Mesendoderm (in vitro differentiated cells): ENCODE measurements around the gene AK4.

Experiments used
- DNase-seq: peaks from one replicate; pipeline ENCODE4 v3.0.0; 2013
- H2AK5ac ChIP-seq: 2 replicates; pipeline ENCODE4 v1.6.1; 2013; ENCODE audit warnings: low read length, inconsistent platforms
- H2BK120ac ChIP-seq: 2 replicates; pipeline ENCODE4 v1.6.1; 2013; ENCODE audit warnings: low read depth, mild to moderate bottlenecking, low read length, moderate library complexity, mixed read lengths
- H2BK15ac ChIP-seq: replicated peaks from 2 replicates; pipeline ENCODE4 v1.6.1; 2013; ENCODE audit warnings: low read depth, mild to moderate bottlenecking, moderate library complexity
- H2BK5ac ChIP-seq: 2 replicates; pipeline ENCODE4 v1.6.1; 2013; ENCODE audit warnings: low read length, inconsistent platforms
- H3K18ac ChIP-seq: 2 replicates; pipeline ENCODE4 v1.6.1; 2013; ENCODE audit warnings: mild to moderate bottlenecking, low read length, mixed read lengths
- H3K23ac ChIP-seq: one replicate; pipeline ENCODE4 v1.6.1; 2013; ENCODE audit warnings: low read length
- H3K27ac ChIP-seq: 2 replicates; pipeline ENCODE4 v1.5.1; 2013; ENCODE audit warnings: low read depth, mild to moderate bottlenecking, inconsistent platforms, low read length, moderate library complexity
- H3K27me3 ChIP-seq: 2 replicates; pipeline ENCODE4 v1.6.1; 2013; ENCODE audit warnings: low read length, control low read depth, mild to moderate bottlenecking, inconsistent platforms; ENCODE audit not compliant: insufficient read depth, poor library complexity
- H3K36me3 ChIP-seq: 2 replicates; pipeline ENCODE4 v1.6.1; 2013; ENCODE audit warnings: low read length, inconsistent platforms; ENCODE audit not compliant: control insufficient read depth, insufficient read depth
- H3K4ac ChIP-seq: one replicate; pipeline ENCODE4 v1.6.1; 2013; ENCODE audit warnings: low read depth, mild to moderate bottlenecking, low read length, moderate library complexity
- H3K4me1 ChIP-seq: 2 replicates; pipeline ENCODE4 v1.6.1; 2013; ENCODE audit warnings: low read depth, low read length, inconsistent platforms; ENCODE audit not compliant: control insufficient read depth
- H3K4me2 ChIP-seq: 2 replicates; pipeline ENCODE4 v1.6.1; 2013; ENCODE audit warnings: low read length
- H3K4me3 ChIP-seq: 2 replicates; pipeline ENCODE4 v1.5.1; 2013; ENCODE audit warnings: mild to moderate bottlenecking, low read length
- H3K56ac ChIP-seq: one replicate; pipeline ENCODE4 v1.6.1; 2013; ENCODE audit warnings: low read length
- H3K79me1 ChIP-seq: 2 replicates; pipeline ENCODE4 v1.6.1; 2013; ENCODE audit warnings: low read length, inconsistent platforms
- H3K79me2 ChIP-seq: 2 replicates; pipeline ENCODE4 v1.6.1; 2013; ENCODE audit warnings: mild to moderate bottlenecking, low read length; ENCODE audit not compliant: control insufficient read depth, insufficient read depth
- H3K9ac ChIP-seq: 2 replicates; pipeline ENCODE4 v1.6.1; 2013; ENCODE audit warnings: low read length, inconsistent platforms
- H4K5ac ChIP-seq: one replicate; pipeline ENCODE4 v1.6.1; 2013; ENCODE audit warnings: low read length
- H4K8ac ChIP-seq: one replicate; pipeline ENCODE4 v1.6.1; 2013; ENCODE audit warnings: low read depth, mild to moderate bottlenecking, control low read depth, low read length, moderate library complexity
- WGBS: extraction: QIAGEN DNeasy Blood & Tissue Kit; methylation state at CpG from one replicate; pipeline ENCODE4 v1.1.7; 2013; ENCODE audit warnings: low lambda C conversion rate, missing lambda C conversion rate; ENCODE audit not compliant: insufficient coverage; ENCODE audit errors: extremely low coverage; 5-methylcytosine and 5-hydroxymethylcytosine counted together

Gene AK4

GRCh38 chr1:65193129-65193695 lies 45.2 kb downstream of the AK4 start:
- Histone ChIP-seq H2AK5ac (no peak overlapping the region), H2BK5ac (no peak overlapping the region), H2BK120ac (no peak overlapping the region), H3K4me2 (no peak overlapping the region), H4K5ac (no peak overlapping the region), H3K9ac (no peak overlapping the region), H3K4ac (no peak overlapping the region), H3K18ac (no peak overlapping the region), H3K4me1 (no peaks in the 10 kb centered on the region), H3K4me3 (no peak overlapping the region), H4K8ac (no peak overlapping the region), H3K36me3 (no peaks in the 10 kb centered on the region), H3K23ac (no peak overlapping the region), H3K27me3 (no peaks in the 10 kb centered on the region), H3K27ac (no peak overlapping the region), H3K79me1 (no peaks in the 10 kb centered on the region), H3K56ac (no peak overlapping the region), H2BK15ac (no peak overlapping the region), H3K79me2 (no peaks in the 10 kb centered on the region)
- DNase-seq = no peak
- WGBS = no CpG with 5 or more reads among the region's 5 CpGs

DNA sequence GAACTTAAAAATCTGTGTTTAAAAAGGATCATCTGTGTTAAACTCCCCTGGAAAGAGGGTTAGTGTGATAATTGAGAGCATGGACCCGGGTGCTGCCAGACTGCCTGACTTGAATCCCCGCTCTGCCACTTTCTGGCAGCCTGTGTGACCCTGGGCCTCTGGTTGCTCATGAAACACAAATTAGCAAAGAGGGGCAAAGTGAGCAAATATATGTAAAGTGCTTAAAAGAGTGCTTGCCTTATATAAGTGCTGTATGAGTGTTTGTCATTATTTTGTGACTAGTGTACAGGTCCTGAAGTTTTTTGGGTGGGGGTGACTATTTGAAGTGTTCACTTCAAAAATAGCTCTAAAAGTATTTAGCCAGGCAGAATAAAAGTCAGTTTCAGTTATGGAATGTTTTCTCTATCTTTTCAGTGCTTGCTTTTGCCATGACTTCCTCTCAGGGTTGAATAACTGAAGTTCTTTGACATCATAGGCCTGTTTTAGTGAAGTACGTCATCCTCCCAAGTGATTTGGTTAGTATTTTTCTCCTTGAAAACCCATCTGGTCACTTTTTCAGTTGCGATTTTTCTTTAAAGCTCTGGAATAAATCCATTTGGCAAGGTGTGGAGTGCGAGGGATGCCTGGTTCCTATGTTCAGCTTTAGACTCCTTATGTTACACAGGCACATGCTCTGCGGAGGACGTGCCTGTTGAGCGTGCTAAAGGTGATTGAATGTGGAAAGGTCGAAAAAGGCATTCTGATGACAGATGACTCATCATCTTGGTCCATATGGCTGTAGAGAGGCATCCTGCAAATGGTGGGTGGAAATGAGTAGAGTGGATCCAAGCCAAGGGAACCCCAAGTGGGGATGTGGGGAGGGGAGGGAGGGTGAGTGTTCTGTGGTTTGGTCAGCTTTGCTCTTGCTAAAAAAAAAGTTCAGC lies 47.8 kb downstream of the AK4 start:
- H3K27ac ChIP-seq = no peak overlapping the region
- no peak overlapping the region for H3K4me2 ChIP-seq
- no peak overlapping the region for H3K18ac ChIP-seq
- H3K56ac ChIP-seq = no peak overlapping the region
- H3K9ac ChIP-seq = no peak overlapping the region
- H2BK15ac ChIP-seq = no peak overlapping the region
- H2AK5ac ChIP-seq = no peak overlapping the region
- WGBS = no CpG with 5 or more reads among the region's 9 CpGs
- H2BK5ac ChIP-seq = no peak overlapping the region
- H2BK120ac ChIP-seq = no peak overlapping the region
- no peak overlapping the region for H3K23ac ChIP-seq
- H3K79me2 ChIP-seq = no peaks in the 10 kb centered on the region
- H3K4me1 ChIP-seq = no peaks in the 10 kb centered on the region
- no peak overlapping the region for H3K4me3 ChIP-seq
- H4K8ac ChIP-seq = no peak overlapping the region
- no peak overlapping the region for H3K4ac ChIP-seq
- H4K5ac ChIP-seq = no peak overlapping the region
- H3K27me3 ChIP-seq = no peaks in the 10 kb centered on the region
- H3K79me1 ChIP-seq = no peaks in the 10 kb centered on the region
- no peaks in the 10 kb centered on the region for H3K36me3 ChIP-seq
- DNase-seq = no peak

- Histone ChIP-seq H3K18ac (no peak overlapping the region), H3K27ac (no peak overlapping the region), H2BK5ac (no peak overlapping the region), H4K5ac (no peak overlapping the region), H3K4me1 (no peaks in the 10 kb centered on the region), H4K8ac (no peak overlapping the region), H2AK5ac (no peak overlapping the region), H3K9ac (no peak overlapping the region), H3K4ac (no peak overlapping the region), H3K79me2 (no peaks in the 10 kb centered on the region), H3K4me3 (no peak overlapping the region), H3K79me1 (no peaks in the 10 kb centered on the region), H2BK120ac (no peak overlapping the region), H3K27me3 (no peaks in the 10 kb centered on the region), H3K4me2 (no peak overlapping the region), H3K56ac (no peak overlapping the region), H3K36me3 (no peaks in the 10 kb centered on the region), H2BK15ac (no peak overlapping the region), H3K23ac (no peak overlapping the region)
- no CpG with 5 or more reads among the region's 5 CpGs for WGBS
- no peak for DNase-seq
Measured at GRCh38 chr1:65196926-65197325, 48.9 kb downstream of the AK4 start.

DNA sequence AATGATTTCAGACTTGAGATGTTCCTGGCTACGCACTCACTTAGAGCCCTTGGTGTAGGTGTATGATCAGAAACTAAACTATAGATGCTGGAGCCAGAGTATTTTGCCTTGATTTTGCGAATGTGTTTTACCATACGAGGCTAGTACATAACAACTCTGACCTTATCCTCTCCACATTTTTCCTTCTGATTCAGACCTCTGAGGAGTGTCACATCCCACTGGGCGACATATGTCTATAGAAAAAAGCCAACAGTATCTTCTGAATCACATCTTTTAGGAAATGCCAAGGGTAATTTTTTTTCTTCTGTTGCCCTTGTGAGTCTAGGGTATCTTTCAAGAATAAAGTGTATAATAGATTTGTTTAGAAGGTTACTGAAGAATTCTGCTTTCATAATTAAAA lies 49.6 kb downstream of the AK4 start:
- H3K23ac ChIP-seq = no peak overlapping the region

DNA sequence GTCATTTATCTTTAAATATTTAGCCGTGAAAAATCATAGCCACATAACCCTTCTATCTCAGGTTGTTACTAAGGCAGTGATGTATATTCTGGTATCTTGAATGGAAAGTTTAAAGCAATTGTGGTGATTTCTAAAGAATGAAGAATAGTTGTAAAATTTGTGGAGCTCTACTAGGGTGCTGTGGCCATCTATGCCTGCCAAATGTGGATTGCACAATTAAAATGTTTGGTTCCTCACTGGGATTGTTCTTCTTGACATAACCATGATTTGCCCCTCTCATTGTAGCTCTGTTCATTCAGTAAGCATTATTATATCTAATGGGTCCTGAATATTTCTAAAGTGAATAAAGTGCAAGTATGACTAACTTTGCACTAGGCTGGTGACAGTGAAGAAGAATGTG lies 50.1 kb downstream of the AK4 start:
- H3K79me2 ChIP-seq = no peaks in the 10 kb centered on the region
- H3K36me3 ChIP-seq = no peaks in the 10 kb centered on the region

More for the DNA sequence above, 49.6 kb downstream of the AK4 start:
- no peaks in the 10 kb centered on the region for H3K27me3 ChIP-seq
- H2BK120ac ChIP-seq = no peak overlapping the region
- no peak overlapping the region for H3K4me2 ChIP-seq
- no peak overlapping the region for H3K4ac ChIP-seq
- no peak overlapping the region for H3K27ac ChIP-seq
- H2BK5ac ChIP-seq = no peak overlapping the region
- H3K4me1 ChIP-seq = no peaks in the 10 kb centered on the region
- no peak overlapping the region for H3K56ac ChIP-seq
- H3K4me3 ChIP-seq = no peak overlapping the region
- no peaks in the 10 kb centered on the region for H3K36me3 ChIP-seq
- no peak overlapping the region for H3K9ac ChIP-seq
- WGBS = no CpG with 5 or more reads among the region's 4 CpGs
- no peak overlapping the region for H2BK15ac ChIP-seq
- DNase-seq = no peak
- H2AK5ac ChIP-seq = no peak overlapping the region
- H3K79me2 ChIP-seq = no peaks in the 10 kb centered on the region
- no peak overlapping the region for H4K8ac ChIP-seq
- no peaks in the 10 kb centered on the region for H3K79me1 ChIP-seq
- H4K5ac ChIP-seq = no peak overlapping the region
- no peak overlapping the region for H3K18ac ChIP-seq

More for the DNA sequence above, 50.1 kb downstream of the AK4 start:
- H3K4ac ChIP-seq = no peak overlapping the region
- H3K18ac ChIP-seq = no peak overlapping the region
- WGBS = no CpG with 5 or more reads among the region's 1 CpG
- no peak overlapping the region for H3K23ac ChIP-seq
- H3K9ac ChIP-seq = no peak overlapping the region
- no peak for DNase-seq
- no peak overlapping the region for H3K27ac ChIP-seq
- H3K4me3 ChIP-seq = no peak overlapping the region
- no peak overlapping the region for H3K56ac ChIP-seq
- no peaks in the 10 kb centered on the region for H3K27me3 ChIP-seq
- no peak overlapping the region for H2BK5ac ChIP-seq
- H2BK15ac ChIP-seq = no peak overlapping the region
- H4K8ac ChIP-seq = no peak overlapping the region
- no peak overlapping the region for H2BK120ac ChIP-seq
- H3K4me1 ChIP-seq = no peaks in the 10 kb centered on the region
- H3K4me2 ChIP-seq = no peak overlapping the region
- H2AK5ac ChIP-seq = no peak overlapping the region
- no peaks in the 10 kb centered on the region for H3K79me1 ChIP-seq
- H4K5ac ChIP-seq = no peak overlapping the region
